Fibroblast of lung (primary cell): ENCODE data around the gene ROPN1L.

Source experiments
- EZH2 ChIP-seq: IDR thresholded peaks from 2 replicates; pipeline ENCODE4 v1.5.1; 2012; ENCODE audit warnings: low read length, control low read depth, mild to moderate bottlenecking; ENCODE audit errors: missing control alignments
- TF ChIP-seq, protein P1 (sequence below), 2 donors: IDR thresholded peaks in 1 of 2; conservative IDR thresholded peaks in 1 of 2; 1 replicate in 1 of 2; 2 replicates in 1 of 2; pipeline ENCODE4 v1.5.1; 2011 to 2012; ENCODE audit warnings: low read length in 2 of 2, control low read depth in 1 of 2, inconsistent platforms in 1 of 2, low read depth in 1 of 2, mild to moderate bottlenecking in 1 of 2

GRCh38 chr5:10466446-10467073 is 24.9 kb downstream of the ROPN1L start:
- TF ChIP-seq, protein P1, sequence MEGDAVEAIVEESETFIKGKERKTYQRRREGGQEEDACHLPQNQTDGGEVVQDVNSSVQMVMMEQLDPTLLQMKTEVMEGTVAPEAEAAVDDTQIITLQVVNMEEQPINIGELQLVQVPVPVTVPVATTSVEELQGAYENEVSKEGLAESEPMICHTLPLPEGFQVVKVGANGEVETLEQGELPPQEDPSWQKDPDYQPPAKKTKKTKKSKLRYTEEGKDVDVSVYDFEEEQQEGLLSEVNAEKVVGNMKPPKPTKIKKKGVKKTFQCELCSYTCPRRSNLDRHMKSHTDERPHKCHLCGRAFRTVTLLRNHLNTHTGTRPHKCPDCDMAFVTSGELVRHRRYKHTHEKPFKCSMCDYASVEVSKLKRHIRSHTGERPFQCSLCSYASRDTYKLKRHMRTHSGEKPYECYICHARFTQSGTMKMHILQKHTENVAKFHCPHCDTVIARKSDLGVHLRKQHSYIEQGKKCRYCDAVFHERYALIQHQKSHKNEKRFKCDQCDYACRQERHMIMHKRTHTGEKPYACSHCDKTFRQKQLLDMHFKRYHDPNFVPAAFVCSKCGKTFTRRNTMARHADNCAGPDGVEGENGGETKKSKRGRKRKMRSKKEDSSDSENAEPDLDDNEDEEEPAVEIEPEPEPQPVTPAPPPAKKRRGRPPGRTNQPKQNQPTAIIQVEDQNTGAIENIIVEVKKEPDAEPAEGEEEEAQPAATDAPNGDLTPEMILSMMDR (conservative IDR thresholded peaks at IDR 0.05 in 1 of 2, IDR thresholded peaks at IDR 0.05 in 1 of 2; ENCODE audit: low read depth in 1 of 2, low read length in 2 of 2) = no peak
- no peak for TF ChIP-seq EZH2
